Stimulated activated CD4-positive, alpha-beta T cell treated with anti-CD3 and anti-CD28 coated beads, Interleukin-15, amount 100 ng/mL, for 1 hour (primary cell): Measurements from ENCODE around the gene METTL16.

Source experiments
- DNase-seq, 2 donors: peaks; one replicate each; pipeline ENCODE4 v3.0.0-alpha.2; 2020; ENCODE audit warnings: low read depth in 1 of 2, low spot score in 1 of 2

The METTL16 gene

GRCh38 chr17:2397247-2398171 lies 114.2 kb downstream of the METTL16 start:
- no peak for DNase-seq

GRCh38 chr17:2396568-2397246 lies 115.0 kb downstream of the METTL16 start:
- peak in 1 of 2 donors; percentile 24 for DNase-seq

GRCh38 chr17:2396192-2396567 lies 115.5 kb downstream of the METTL16 start:
- no peak for DNase-seq

- DNase-seq, result no peak
Observed at GRCh38 chr17:2395258-2396181, 116.2 kb downstream of the METTL16 start.

GRCh38 chr17:2394775-2395201 lies 116.9 kb downstream of the METTL16 start:
- no peak for DNase-seq

DNA sequence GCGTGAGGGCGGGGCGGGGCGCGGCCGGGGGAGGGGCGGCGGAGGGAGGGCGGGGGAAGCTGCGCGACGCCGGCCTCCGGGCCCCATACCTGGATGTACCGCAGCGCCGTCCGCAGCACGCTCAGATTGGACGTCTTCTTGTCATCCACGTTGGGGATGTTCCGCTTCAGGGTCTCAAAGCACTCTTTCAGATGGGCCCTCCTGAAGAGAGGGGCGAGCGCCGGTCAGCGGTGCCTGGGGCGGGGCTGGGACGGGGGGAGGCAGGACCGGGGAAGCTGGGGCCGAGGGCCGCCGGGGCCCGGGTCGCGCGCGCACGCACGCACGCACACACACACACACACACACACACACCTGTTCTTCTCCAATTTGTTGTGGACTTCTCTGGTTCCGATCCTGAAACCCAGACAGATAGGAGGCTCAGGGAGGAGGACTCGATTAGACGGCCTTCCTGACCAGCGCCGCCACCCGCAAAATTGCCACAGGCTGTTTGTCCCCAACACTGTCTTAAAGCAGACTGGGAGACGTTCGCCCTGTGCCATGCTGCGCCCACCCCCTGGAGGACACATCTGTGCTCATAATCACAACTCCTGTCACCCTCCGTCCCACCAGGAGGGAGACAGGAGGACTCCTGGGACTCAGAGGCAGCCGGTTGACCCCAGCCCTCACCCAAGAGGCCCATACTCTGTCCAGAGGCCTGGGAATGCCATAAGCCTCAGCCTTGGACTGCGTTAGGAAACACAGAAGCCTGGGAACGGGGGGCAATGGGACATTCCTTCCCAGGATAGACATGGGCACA lies 117.5 kb downstream of the METTL16 start:
- no peak for DNase-seq

DNA sequence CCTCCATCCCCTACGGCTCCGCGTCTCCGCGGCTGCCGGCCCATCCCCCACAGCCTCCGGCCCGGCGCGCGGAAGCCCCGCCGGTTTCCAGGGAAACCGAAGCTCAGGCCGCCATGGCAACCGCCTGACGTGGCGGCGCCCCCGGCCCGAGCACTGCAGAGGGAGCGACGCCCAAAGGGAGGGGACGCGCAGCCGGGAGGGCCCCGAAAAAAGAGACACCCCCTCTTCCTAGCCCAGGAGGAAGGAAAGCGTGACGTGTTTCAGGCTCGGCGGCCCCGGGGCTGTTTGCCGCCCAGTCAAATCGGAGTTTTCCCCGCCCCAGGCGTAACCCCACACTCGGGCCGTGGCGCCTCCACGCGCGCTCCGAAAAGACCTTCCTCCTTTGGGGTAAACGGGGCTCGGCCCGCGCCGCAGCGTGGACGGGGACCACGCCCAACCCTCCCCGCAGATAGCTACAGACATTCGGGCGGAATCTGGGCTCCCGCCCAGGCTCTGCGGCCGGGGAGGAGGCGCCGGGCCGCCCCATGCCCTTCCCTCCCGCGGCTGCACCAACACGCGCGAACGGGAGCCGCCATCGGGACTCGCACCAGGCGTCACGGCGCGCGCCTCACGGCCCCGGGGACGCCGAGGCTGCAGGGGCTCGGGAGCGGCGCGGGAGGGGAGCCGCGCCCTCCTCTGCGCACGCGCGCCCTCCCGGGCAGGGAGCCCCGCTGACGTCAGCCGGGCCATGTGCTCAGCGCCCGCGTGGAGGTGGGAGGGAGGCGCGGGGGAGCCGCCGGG lies 118.3 kb downstream of the METTL16 start:
- peak; percentile 83 to 87 for DNase-seq

DNA sequence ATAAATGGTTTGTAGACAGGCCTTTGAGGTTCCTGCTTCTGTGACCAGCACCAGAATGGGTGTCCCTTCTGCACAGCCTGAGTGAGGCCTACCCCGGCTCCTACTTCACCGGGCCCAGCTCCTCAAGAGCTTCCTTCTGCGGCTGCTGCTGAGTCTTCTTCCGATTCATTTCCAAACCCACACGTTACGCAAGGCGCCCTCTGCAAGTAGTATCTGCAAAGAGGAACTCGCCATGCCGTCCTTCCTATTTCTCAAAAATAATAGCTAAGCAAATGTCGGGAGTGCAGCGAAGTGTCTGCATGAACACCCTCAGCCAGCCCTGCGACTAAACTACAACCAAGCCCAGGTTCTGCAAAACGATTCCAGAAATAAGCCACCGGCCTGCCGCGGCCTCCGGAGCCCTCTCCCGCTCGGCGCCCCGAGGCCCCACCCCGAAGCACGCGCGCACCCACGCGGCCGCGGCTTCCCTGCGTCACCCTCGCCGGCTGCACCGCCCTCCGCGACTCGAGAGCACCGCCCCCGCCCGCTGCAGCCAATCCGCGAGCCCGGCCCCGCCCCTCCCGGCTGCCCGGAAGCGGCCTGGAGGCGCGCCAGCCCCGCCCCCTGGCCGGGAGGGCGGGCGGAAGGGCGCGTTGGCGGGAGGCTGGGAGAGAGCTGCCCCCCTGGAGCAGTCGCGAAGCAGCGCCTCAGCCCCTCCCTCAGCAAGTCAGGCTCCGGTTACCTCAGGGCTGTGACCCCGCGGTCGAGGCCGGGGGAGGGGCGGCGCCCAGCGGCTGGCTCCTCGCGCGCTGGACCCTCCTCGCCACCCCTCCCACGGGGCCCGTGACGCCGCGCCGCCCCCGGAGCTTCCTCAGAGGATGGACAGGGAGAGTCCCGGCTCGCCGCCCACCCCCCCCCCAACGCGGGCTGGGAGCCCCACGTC lies 119.2 kb downstream of the METTL16 start:
- peak; percentile 97 to 99 for DNase-seq

GRCh38 chr17:2391597-2392251 lies 120.0 kb downstream of the METTL16 start:
- no peak for DNase-seq

DNA sequence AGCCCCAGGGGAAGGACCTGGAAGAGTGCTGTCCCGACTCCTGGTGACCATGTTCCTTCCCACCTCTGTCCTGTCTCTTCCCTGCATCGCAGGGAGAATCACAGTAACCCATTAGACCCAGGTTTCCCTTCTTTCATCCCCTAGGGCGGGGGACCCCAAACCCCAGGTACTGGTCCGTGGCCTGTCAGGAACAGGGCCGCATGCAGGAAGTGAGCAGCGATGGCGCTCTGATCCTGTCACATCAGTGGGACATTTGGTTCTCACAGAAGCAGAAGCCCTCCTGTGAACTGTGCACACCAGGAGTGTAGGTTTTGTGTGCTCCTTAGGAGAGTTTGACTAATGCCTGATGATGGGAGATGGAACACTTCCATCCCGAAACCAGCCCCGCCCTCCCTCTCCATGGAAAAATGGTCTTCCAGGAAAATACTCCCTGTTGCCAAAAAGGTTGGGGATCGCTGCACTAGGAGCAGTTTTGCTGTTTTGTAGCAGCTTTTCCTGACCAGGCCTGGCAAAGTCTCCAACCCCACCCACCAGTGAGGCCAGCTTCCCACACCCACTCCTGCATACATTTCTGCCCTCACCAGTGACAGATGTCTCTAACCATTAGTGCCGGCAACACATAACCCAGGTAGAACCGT lies 121.4 kb downstream of the METTL16 start:
- DNase-seq, result no peak

GRCh38 chr17:2388683-2389055 lies 123.0 kb downstream of the METTL16 start:
- DNase-seq, result no peak

- no peak for DNase-seq
Observed at GRCh38 chr17:2388020-2388682, 123.5 kb downstream of the METTL16 start.

GRCh38 chr17:2387086-2388019 lies 124.3 kb downstream of the METTL16 start:
- no peak for DNase-seq

- DNase-seq, result no peak
Observed at GRCh38 chr17:2386400-2387085, 125.1 kb downstream of the METTL16 start.
